ENCODE measurements around the gene ADAMTS2.
"Not testable (repeated sequence)": the region's sequence is repeated elsewhere in the genome, so short reads cannot be mapped to it uniquely, and the experiment has no call there.

Gene ADAMTS2

GRCh38 chr5:179296150-179296821 lies 49.0 kb downstream of the ADAMTS2 start:
- DNase-seq (ENCODE audit: low read depth), result no peak

GRCh38 chr5:179295778-179296149 lies 49.5 kb downstream of the ADAMTS2 start:
- no peak for DNase-seq (ENCODE audit: low read depth)

- no peak for DNase-seq (ENCODE audit: low read depth)
Observed at GRCh38 chr5:179294891-179295777, 50.1 kb downstream of the ADAMTS2 start.

GRCh38 chr5:179294131-179294780 lies 51.0 kb downstream of the ADAMTS2 start:
- DNase-seq (ENCODE audit: low read depth), result no peak

GRCh38 chr5:179292681-179293635 lies 52.3 kb downstream of the ADAMTS2 start:
- DNase-seq (ENCODE audit: low read depth), result no peak

GRCh38 chr5:179292202-179292601 lies 53.1 kb downstream of the ADAMTS2 start:
- no peak for DNase-seq (ENCODE audit: low read depth)

GRCh38 chr5:179290681-179291540 lies 54.4 kb downstream of the ADAMTS2 start:
- no peak for DNase-seq (ENCODE audit: low read depth)

- no peak for DNase-seq (ENCODE audit: low read depth)
Observed at GRCh38 chr5:179289756-179290385, 55.4 kb downstream of the ADAMTS2 start.

GRCh38 chr5:179288809-179289185 lies 56.5 kb downstream of the ADAMTS2 start:
- DNase-seq (ENCODE audit: low read depth), result no peak

- no peak for DNase-seq (ENCODE audit: low read depth)
Observed at GRCh38 chr5:179288101-179288808, 57.0 kb downstream of the ADAMTS2 start.

GRCh38 chr5:179287631-179288030 lies 57.6 kb downstream of the ADAMTS2 start:
- no peak for DNase-seq (ENCODE audit: low read depth)

GRCh38 chr5:179287071-179287470 lies 58.2 kb downstream of the ADAMTS2 start:
- DNase-seq (ENCODE audit: low read depth), result no peak

- DNase-seq (ENCODE audit: low read depth), result not testable (repeated sequence)
Observed at GRCh38 chr5:179285776-179286162, 59.5 kb downstream of the ADAMTS2 start.

- no peak for DNase-seq (ENCODE audit: low read depth)
Observed at GRCh38 chr5:179284751-179285631, 60.3 kb downstream of the ADAMTS2 start.

- not testable (repeated sequence) for DNase-seq (ENCODE audit: low read depth)
Observed at GRCh38 chr5:179283908-179284307, 61.4 kb downstream of the ADAMTS2 start.

- no peak for DNase-seq (ENCODE audit: low read depth)
Observed at GRCh38 chr5:179281694-179282093, 63.6 kb downstream of the ADAMTS2 start.

GRCh38 chr5:179280095-179280490 lies 65.2 kb downstream of the ADAMTS2 start:
- no peak for DNase-seq (ENCODE audit: low read depth)

- DNase-seq (ENCODE audit: low read depth), result no peak
Observed at GRCh38 chr5:179279347-179280094, 65.7 kb downstream of the ADAMTS2 start.
